GM23338 (cell line): ENCODE data around the gene MAMSTR. TPM values are rescaled to one million over a fixed set of nuclear protein-coding genes. Genes with fewer than 3 reads are reported as not detected.

Experiments used
- ATAC-seq: fragments of 200-7000 bp; cut with Tn5 transposase; 3 replicates; pipeline ENCODE4 v1.9.1; 2020
- DNase-seq: peaks from one replicate; pipeline ENCODE4 v3.0.0-alpha.2; 2015; ENCODE audit warnings: low spot score
- H2AFZ ChIP-seq: fragments of 200-600 bp; sonication (generic); 2 replicates; pipeline ENCODE4 v1.8.0; 2016; ENCODE audit warnings: antibody characterized with exemption, mild to moderate bottlenecking, moderate library complexity
- H3F3A ChIP-seq: fragments of 200-600 bp; sonication (generic); replicated peaks from 2 replicates; pipeline ENCODE4 v1.8.0; 2017; ENCODE audit warnings: antibody characterized with exemption, mixed run types, low read depth
- H3K27ac ChIP-seq: fragments of 200-600 bp; sonication (generic); 2 replicates; pipeline ENCODE4 v1.6.1; 2016; ENCODE audit warnings: low read depth
- H3K27me3 ChIP-seq: fragments of 200-600 bp; sonication (generic); 2 replicates; pipeline ENCODE4 v1.8.0; 2016; ENCODE audit warnings: mild to moderate bottlenecking, mixed run types, moderate library complexity; ENCODE audit not compliant: insufficient read depth
- H3K36me3 ChIP-seq: fragments of 200-600 bp; sonication (generic); 2 replicates; pipeline ENCODE4 v1.8.0; 2016; ENCODE audit warnings: mild to moderate bottlenecking; ENCODE audit not compliant: insufficient read depth
- H3K4me1 ChIP-seq: fragments of 200-600 bp; sonication (generic); 2 replicates; pipeline ENCODE4 v1.8.0; 2016; ENCODE audit warnings: mild to moderate bottlenecking, moderate library complexity; ENCODE audit not compliant: insufficient read depth
- H3K4me2 ChIP-seq: fragments of 200-600 bp; sonication (generic); 2 replicates; pipeline ENCODE4 v1.7.1; 2017; ENCODE audit warnings: mixed run types
- H3K4me3 ChIP-seq: fragments of 200-600 bp; sonication (generic); 2 replicates; pipeline ENCODE4 v1.6.1; 2016; ENCODE audit warnings: mixed run types
- H3K79me2 ChIP-seq: fragments of 200-600 bp; sonication (generic); replicated peaks from 2 replicates; pipeline ENCODE4 v1.8.0; 2017; ENCODE audit warnings: mild to moderate bottlenecking; ENCODE audit not compliant: insufficient read depth
- H3K9me2 ChIP-seq: fragments of 200-600 bp; sonication (generic); 2 replicates; pipeline ENCODE4 v1.8.0; 2017; ENCODE audit not compliant: insufficient read depth
- H4K20me1 ChIP-seq: fragments of 200-600 bp; sonication (generic); replicated peaks from 2 replicates; pipeline ENCODE4 v1.8.0; 2017; ENCODE audit warnings: mild to moderate bottlenecking; ENCODE audit not compliant: insufficient read depth
- H3K27ac Mint-ChIP-seq: 2 replicates; pipeline ENCODE4 v1.8.0; 2020; ENCODE audit warnings: inconsistent platforms, mild to moderate bottlenecking, moderate library complexity, mixed read lengths
- H3K27me3 Mint-ChIP-seq: 3 replicates; pipeline ENCODE4 v1.8.0; 2022; ENCODE audit warnings: low read depth, mild to moderate bottlenecking, moderate library complexity, mixed read lengths, inconsistent platforms; ENCODE audit not compliant: insufficient read depth, poor library complexity
- H3K36me3 Mint-ChIP-seq: 3 replicates; pipeline ENCODE4 v1.8.0; 2021; ENCODE audit warnings: low read depth, mild to moderate bottlenecking, inconsistent platforms, moderate library complexity, mixed read lengths
- H3K4me1 Mint-ChIP-seq: 3 replicates; pipeline ENCODE4 v1.8.0; 2020; ENCODE audit warnings: mild to moderate bottlenecking, inconsistent platforms, mixed read lengths
- H3K4me3 Mint-ChIP-seq: 3 replicates; pipeline ENCODE4 v1.8.0; 2021; ENCODE audit warnings: moderate library complexity, mild to moderate bottlenecking, inconsistent platforms, mixed read lengths
- H3K9me3 Mint-ChIP-seq: 3 replicates; pipeline ENCODE4 v1.8.0; 2020; ENCODE audit warnings: moderate library complexity, mild to moderate bottlenecking, inconsistent platforms, mixed read lengths
- CREB1 ChIP-seq: fragments of 250-450 bp; sonication (Bioruptor Pico); IDR thresholded peaks from 2 replicates; pipeline ENCODE4 v1.5.0; 2020; ENCODE audit warnings: low read depth, mild to moderate bottlenecking, moderate library complexity
- EZH2 ChIP-seq: fragments of 200-600 bp; sonication (generic); IDR thresholded peaks from one replicate; pipeline ENCODE4 v1.8.0; 2017; ENCODE audit warnings: antibody characterized with exemption, mild to moderate bottlenecking, low read depth; ENCODE audit not compliant: unreplicated experiment
- JUNB ChIP-seq: IDR thresholded peaks from one replicate; pipeline ENCODE4 v1.6.1; 2016; ENCODE audit warnings: antibody characterized with exemption; ENCODE audit not compliant: unreplicated experiment
- NANOG ChIP-seq: IDR thresholded peaks from 2 replicates; pipeline ENCODE4 v1.6.1; 2016; ENCODE audit warnings: antibody characterized with exemption, borderline replicate concordance
- STAT1 ChIP-seq: IDR thresholded peaks from one replicate; pipeline ENCODE4 v1.6.1; 2016; ENCODE audit warnings: antibody characterized with exemption; ENCODE audit not compliant: unreplicated experiment
- ZNF114 ChIP-seq: fragments of 250-450 bp; sonication (Bioruptor Pico); IDR thresholded peaks from 2 replicates; pipeline ENCODE4 v1.5.0; 2020; ENCODE audit warnings: mild to moderate bottlenecking, moderate library complexity
- polyA plus RNA-seq: library from polyadenylated mRNA; unstranded; fragments of >200 nt; fragmentation: Nextera tagmentation; extraction: Ambion mirVana; gene quantifications from 2 replicates; pipeline ENCODE4 v1.2.1, GENCODE V29; 2016
- total RNA-seq: library from RNA; depleted of rRNA; stranded (reverse); fragments of >200 nt; shearing (Covaris generic); gene quantifications from 2 replicates; pipeline ENCODE4 v1.2.3, GENCODE V29; 2014
- TF ChIP-seq, protein P1 (sequence below): fragments of 250-450 bp; sonication (Bioruptor Pico); IDR thresholded peaks from 2 replicates; pipeline ENCODE4 v1.5.0; 2020; ENCODE audit warnings: mild to moderate bottlenecking, moderate library complexity
- TF ChIP-seq, protein P2 (sequence below), 2 experiments: fragments of 200-600 bp in 1 of 2; sonication (generic) in 1 of 2; conservative IDR thresholded peaks; 2 replicates each; pipeline versions ENCODE4 v1.5.1 to v1.6.1; 2016 to 2017; ENCODE audit warnings: antibody characterized with exemption in 2 of 2, low read depth in 2 of 2, mild to moderate bottlenecking in 2 of 2, moderate library complexity in 1 of 2

Gene MAMSTR
- total and polyA plus RNA-seq, 2 experiments from 2014 or later = 1.9 to 2.0 TPM

DNA sequence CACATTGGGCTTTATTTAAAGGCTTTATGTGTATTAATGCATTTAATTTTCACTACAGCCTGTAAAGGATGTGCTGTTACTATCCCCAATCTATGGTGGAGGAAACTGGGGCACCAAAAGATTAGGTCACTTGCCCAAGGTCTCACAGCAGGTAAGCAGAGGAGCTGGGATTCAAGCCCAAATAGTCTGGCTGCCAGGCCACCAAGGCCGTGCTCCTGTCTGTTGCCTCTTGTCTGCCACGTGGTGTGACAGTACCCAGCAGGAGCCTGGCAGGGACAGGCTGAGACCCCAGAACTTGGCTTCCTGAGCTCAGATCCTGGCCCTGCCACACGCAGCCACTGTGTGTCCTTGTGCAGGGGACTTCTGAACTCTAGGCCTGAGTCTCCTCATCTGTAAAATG lies 51.2 kb downstream of the MAMSTR start (continued):
- TF ChIP-seq ZNF114 (CRISPR knock-in tag) = no peak
- TF ChIP-seq JUNB = no peak
- no peak for TF ChIP-seq EZH2
- TF ChIP-seq STAT1 = no peak
- TF ChIP-seq, protein P1, sequence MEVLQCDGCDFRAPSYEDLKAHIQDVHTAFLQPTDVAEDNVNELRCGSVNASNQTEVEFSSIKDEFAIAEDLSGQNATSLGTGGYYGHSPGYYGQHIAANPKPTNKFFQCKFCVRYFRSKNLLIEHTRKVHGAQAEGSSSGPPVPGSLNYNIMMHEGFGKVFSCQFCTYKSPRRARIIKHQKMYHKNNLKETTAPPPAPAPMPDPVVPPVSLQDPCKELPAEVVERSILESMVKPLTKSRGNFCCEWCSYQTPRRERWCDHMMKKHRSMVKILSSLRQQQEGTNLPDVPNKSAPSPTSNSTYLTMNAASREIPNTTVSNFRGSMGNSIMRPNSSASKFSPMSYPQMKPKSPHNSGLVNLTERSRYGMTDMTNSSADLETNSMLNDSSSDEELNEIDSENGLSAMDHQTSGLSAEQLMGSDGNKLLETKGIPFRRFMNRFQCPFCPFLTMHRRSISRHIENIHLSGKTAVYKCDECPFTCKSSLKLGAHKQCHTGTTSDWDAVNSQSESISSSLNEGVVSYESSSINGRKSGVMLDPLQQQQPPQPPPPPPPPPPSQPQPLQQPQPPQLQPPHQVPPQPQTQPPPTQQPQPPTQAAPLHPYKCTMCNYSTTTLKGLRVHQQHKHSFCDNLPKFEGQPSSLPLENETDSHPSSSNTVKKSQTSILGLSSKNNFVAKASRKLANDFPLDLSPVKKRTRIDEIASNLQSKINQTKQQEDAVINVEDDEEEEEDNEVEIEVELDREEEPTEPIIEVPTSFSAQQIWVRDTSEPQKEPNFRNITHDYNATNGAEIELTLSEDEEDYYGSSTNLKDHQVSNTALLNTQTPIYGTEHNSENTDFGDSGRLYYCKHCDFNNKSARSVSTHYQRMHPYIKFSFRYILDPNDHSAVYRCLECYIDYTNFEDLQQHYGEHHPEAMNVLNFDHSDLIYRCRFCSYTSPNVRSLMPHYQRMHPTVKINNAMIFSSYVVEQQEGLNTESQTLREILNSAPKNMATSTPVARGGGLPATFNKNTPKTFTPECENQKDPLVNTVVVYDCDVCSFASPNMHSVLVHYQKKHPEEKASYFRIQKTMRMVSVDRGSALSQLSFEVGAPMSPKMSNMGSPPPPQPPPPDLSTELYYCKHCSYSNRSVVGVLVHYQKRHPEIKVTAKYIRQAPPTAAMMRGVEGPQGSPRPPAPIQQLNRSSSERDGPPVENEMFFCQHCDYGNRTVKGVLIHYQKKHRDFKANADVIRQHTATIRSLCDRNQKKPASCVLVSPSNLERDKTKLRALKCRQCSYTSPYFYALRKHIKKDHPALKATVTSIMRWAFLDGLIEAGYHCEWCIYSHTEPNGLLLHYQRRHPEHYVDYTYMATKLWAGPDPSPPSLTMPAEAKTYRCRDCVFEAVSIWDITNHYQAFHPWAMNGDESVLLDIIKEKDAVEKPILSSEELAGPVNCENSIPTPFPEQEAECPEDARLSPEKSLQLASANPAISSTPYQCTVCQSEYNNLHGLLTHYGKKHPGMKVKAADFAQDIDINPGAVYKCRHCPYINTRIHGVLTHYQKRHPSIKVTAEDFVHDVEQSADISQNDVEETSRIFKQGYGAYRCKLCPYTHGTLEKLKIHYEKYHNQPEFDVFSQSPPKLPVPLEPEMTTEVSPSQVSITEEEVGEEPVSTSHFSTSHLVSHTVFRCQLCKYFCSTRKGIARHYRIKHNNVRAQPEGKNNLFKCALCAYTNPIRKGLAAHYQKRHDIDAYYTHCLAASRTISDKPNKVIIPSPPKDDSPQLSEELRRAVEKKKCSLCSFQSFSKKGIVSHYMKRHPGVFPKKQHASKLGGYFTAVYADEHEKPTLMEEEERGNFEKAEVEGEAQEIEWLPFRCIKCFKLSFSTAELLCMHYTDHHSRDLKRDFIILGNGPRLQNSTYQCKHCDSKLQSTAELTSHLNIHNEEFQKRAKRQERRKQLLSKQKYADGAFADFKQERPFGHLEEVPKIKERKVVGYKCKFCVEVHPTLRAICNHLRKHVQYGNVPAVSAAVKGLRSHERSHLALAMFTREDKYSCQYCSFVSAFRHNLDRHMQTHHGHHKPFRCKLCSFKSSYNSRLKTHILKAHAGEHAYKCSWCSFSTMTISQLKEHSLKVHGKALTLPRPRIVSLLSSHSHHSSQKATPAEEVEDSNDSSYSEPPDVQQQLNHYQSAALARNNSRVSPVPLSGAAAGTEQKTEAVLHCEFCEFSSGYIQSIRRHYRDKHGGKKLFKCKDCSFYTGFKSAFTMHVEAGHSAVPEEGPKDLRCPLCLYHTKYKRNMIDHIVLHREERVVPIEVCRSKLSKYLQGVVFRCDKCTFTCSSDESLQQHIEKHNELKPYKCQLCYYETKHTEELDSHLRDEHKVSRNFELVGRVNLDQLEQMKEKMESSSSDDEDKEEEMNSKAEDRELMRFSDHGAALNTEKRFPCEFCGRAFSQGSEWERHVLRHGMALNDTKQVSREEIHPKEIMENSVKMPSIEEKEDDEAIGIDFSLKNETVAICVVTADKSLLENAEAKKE = no peak
- TF ChIP-seq CREB1 = no peak

GRCh38 chr19:48665786-48666185 lies 53.7 kb downstream of the MAMSTR start:
- ATAC-seq = no peak
- DNase-seq = no peak
- peaks cover 15% of the 10 kb centered on the region for H3K9me3 Mint-ChIP-seq
- Histone ChIP-seq H3K4me2 (no peak overlapping the region), H2AFZ (no peak overlapping the region), H3K27me3 (no peaks in the 10 kb centered on the region), H3K79me2 (no peaks in the 10 kb centered on the region), H3K36me3 (no peaks in the 10 kb centered on the region), H3K4me1 (no peaks in the 10 kb centered on the region), H3K27ac (no peak overlapping the region), H3K9me2 (no peaks in the 10 kb centered on the region), H4K20me1 (no peaks in the 10 kb centered on the region), H3K4me3 (no peak overlapping the region), H3F3A (no peaks in the 10 kb centered on the region)
- H3K4me3 Mint-ChIP-seq = no peak overlapping the region
- H3K4me1 Mint-ChIP-seq = no peaks in the 10 kb centered on the region
- peaks cover 3% of the 10 kb centered on the region for H3K27me3 Mint-ChIP-seq
- peaks cover 3% of the 10 kb centered on the region; the same call in 2 of the 3 replicates for H3K36me3 Mint-ChIP-seq
- H3K27ac Mint-ChIP-seq = no peak overlapping the region
- TF ChIP-seq, protein P2, sequence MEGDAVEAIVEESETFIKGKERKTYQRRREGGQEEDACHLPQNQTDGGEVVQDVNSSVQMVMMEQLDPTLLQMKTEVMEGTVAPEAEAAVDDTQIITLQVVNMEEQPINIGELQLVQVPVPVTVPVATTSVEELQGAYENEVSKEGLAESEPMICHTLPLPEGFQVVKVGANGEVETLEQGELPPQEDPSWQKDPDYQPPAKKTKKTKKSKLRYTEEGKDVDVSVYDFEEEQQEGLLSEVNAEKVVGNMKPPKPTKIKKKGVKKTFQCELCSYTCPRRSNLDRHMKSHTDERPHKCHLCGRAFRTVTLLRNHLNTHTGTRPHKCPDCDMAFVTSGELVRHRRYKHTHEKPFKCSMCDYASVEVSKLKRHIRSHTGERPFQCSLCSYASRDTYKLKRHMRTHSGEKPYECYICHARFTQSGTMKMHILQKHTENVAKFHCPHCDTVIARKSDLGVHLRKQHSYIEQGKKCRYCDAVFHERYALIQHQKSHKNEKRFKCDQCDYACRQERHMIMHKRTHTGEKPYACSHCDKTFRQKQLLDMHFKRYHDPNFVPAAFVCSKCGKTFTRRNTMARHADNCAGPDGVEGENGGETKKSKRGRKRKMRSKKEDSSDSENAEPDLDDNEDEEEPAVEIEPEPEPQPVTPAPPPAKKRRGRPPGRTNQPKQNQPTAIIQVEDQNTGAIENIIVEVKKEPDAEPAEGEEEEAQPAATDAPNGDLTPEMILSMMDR (conservative IDR thresholded peaks at IDR 0.05; ENCODE audit: low read depth in 2 of 2) = no peak
- no peak for TF ChIP-seq EZH2
- TF ChIP-seq JUNB = no peak
- TF ChIP-seq, protein P1 = no peak
- no peak for TF ChIP-seq NANOG
- no peak for TF ChIP-seq ZNF114 (CRISPR knock-in tag)
